IPS-20b (cell line): ENCODE measurements around the gene TDP1.
A peak's percentile ranks its signal among the peaks of the same experiment; 100 is the strongest.

ENCODE experiments used
- H3K27ac ChIP-seq: one replicate; pipeline ENCODE4 v1.5.1; 2013; ENCODE audit warnings: low read length
- H3K27me3 ChIP-seq: 2 replicates; pipeline ENCODE4 v1.6.1; 2013; ENCODE audit warnings: mild to moderate bottlenecking, low read length, inconsistent platforms; ENCODE audit not compliant: insufficient read depth
- H3K36me3 ChIP-seq: 2 replicates; pipeline ENCODE4 v1.6.1; 2013; ENCODE audit warnings: low read depth, mild to moderate bottlenecking, inconsistent platforms, low read length, moderate library complexity; ENCODE audit not compliant: insufficient read depth
- H3K4me1 ChIP-seq: 2 replicates; pipeline ENCODE4 v1.6.1; 2013; ENCODE audit warnings: mild to moderate bottlenecking, control low read depth, inconsistent platforms, low read length, moderate library complexity; ENCODE audit not compliant: insufficient read depth
- H3K4me3 ChIP-seq: 2 replicates; pipeline ENCODE4 v1.5.1; 2013; ENCODE audit warnings: mild to moderate bottlenecking, low read length, inconsistent platforms
- H3K9ac ChIP-seq: 2 replicates; pipeline ENCODE4 v1.6.1; 2013; ENCODE audit warnings: low read depth, mild to moderate bottlenecking, inconsistent platforms, low read length, moderate library complexity
- H3K9me3 ChIP-seq: 2 replicates; pipeline ENCODE4 v1.6.1; 2013; ENCODE audit warnings: mild to moderate bottlenecking, low read depth, low read length, inconsistent platforms; ENCODE audit not compliant: insufficient read depth

TDP1 gene

GRCh38 chr14:89955745-89956660 lies at the start of gene TDP1:
TDP1 (plus strand) TSS chr14:89955927; CDS start chr14:89963115, 7,188 bp downstream.
- no peaks in the 10 kb centered on the region for H3K9me3 ChIP-seq

GRCh38 chr14:89906000-89906399 lies 49.7 kb upstream of the TDP1 start:
- no peaks in the 10 kb centered on the region for H3K9me3 ChIP-seq
- H3K4me3 ChIP-seq = no peak overlapping the region
- no peaks in the 10 kb centered on the region for H3K36me3 ChIP-seq
- H3K4me1 ChIP-seq = peaks cover 12% of the 10 kb centered on the region
- no peak overlapping the region for H3K9ac ChIP-seq
- H3K27me3 ChIP-seq = peaks cover 4% of the 10 kb centered on the region; the same call in 1 of the 2 replicates
- no peak overlapping the region for H3K27ac ChIP-seq

More at GRCh38 chr14:89955745-89956660, at the start of gene TDP1:
- H3K36me3 ChIP-seq = 0 out of 2 replicates have a peak, but pooled peaks cover 11% of the 10 kb centered on the region
- peak within 1 kb of the TSS; percentile 82 for H3K9ac ChIP-seq
- H3K4me1 ChIP-seq = peaks cover 12% of the 10 kb centered on the region; the same call in 1 of the 2 replicates
- no peaks in the 10 kb centered on the region for H3K27me3 ChIP-seq
- H3K27ac ChIP-seq = no peak within 1 kb of the TSS
- H3K4me3 ChIP-seq = peak within 1 kb of the TSS; percentile 86

- H3K36me3 ChIP-seq = no peaks in the 10 kb centered on the region
- H3K27me3 ChIP-seq = peaks cover 4% of the 10 kb centered on the region; the same call in 1 of the 2 replicates
- no peak overlapping the region for H3K4me3 ChIP-seq
- H3K27ac ChIP-seq = no peak overlapping the region
- peaks cover 24% of the 10 kb centered on the region for H3K4me1 ChIP-seq
- no peak overlapping the region for H3K9ac ChIP-seq
- H3K9me3 ChIP-seq = no peaks in the 10 kb centered on the region
These were observed 48.1 kb upstream of the TDP1 start for GRCh38 chr14:89907655-89908054.

GRCh38 chr14:89908712-89909450 lies 46.8 kb upstream of the TDP1 start:
- Histone ChIP-seq H3K9me3 (no peaks in the 10 kb centered on the region), H3K27me3 (peaks cover 4% of the 10 kb centered on the region; the same call in 1 of the 2 replicates), H3K27ac (no peak overlapping the region), H3K9ac (no peak overlapping the region), H3K36me3 (no peaks in the 10 kb centered on the region), H3K4me3 (no peak overlapping the region), H3K4me1 (peaks cover 32% of the 10 kb centered on the region)

GRCh38 chr14:89909586-89909985 lies 46.1 kb upstream of the TDP1 start:
- Histone ChIP-seq H3K4me3 (no peak overlapping the region), H3K27ac (no peak overlapping the region), H3K4me1 (peaks cover 32% of the 10 kb centered on the region), H3K27me3 (peaks cover 4% of the 10 kb centered on the region; the same call in 1 of the 2 replicates), H3K9ac (no peak overlapping the region), H3K36me3 (no peaks in the 10 kb centered on the region), H3K9me3 (no peaks in the 10 kb centered on the region)

- H3K4me3 ChIP-seq = peak overlapping the region; percentile 39; the same call in 1 of the 2 replicates
- no peak overlapping the region for H3K27ac ChIP-seq
- peak overlapping the region; percentile 45; the same call in 1 of the 2 replicates for H3K9ac ChIP-seq
- peaks cover 32% of the 10 kb centered on the region for H3K4me1 ChIP-seq
- peaks cover 4% of the 10 kb centered on the region; the same call in 1 of the 2 replicates for H3K27me3 ChIP-seq
- no peaks in the 10 kb centered on the region for H3K36me3 ChIP-seq
- H3K9me3 ChIP-seq = no peaks in the 10 kb centered on the region
These were observed 45.1 kb upstream of the TDP1 start for GRCh38 chr14:89910691-89911009.

- no peak overlapping the region for H3K27ac ChIP-seq
- H3K27me3 ChIP-seq = peaks cover 4% of the 10 kb centered on the region; the same call in 1 of the 2 replicates
- peak overlapping the region; percentile 45; the same call in 1 of the 2 replicates for H3K9ac ChIP-seq
- peak overlapping the region; percentile 39; the same call in 1 of the 2 replicates for H3K4me3 ChIP-seq
- no peaks in the 10 kb centered on the region for H3K36me3 ChIP-seq
- peaks cover 32% of the 10 kb centered on the region for H3K4me1 ChIP-seq
- no peaks in the 10 kb centered on the region for H3K9me3 ChIP-seq
These were observed 44.5 kb upstream of the TDP1 start for GRCh38 chr14:89911010-89911919.

GRCh38 chr14:89912221-89912620 lies 43.5 kb upstream of the TDP1 start:
- no peaks in the 10 kb centered on the region for H3K36me3 ChIP-seq
- H3K27ac ChIP-seq = no peak overlapping the region
- peak overlapping the region; percentile 33; the same call in 1 of the 2 replicates for H3K9ac ChIP-seq
- H3K4me1 ChIP-seq = peaks cover 32% of the 10 kb centered on the region
- no peaks in the 10 kb centered on the region for H3K9me3 ChIP-seq
- H3K27me3 ChIP-seq = peaks cover 4% of the 10 kb centered on the region; the same call in 1 of the 2 replicates
- no peak overlapping the region for H3K4me3 ChIP-seq

GRCh38 chr14:89912667-89913211 lies 43.0 kb upstream of the TDP1 start:
- peaks cover 32% of the 10 kb centered on the region for H3K4me1 ChIP-seq
- H3K36me3 ChIP-seq = no peaks in the 10 kb centered on the region
- H3K9me3 ChIP-seq = no peaks in the 10 kb centered on the region
- peak overlapping the region; percentile 33; the same call in 1 of the 2 replicates for H3K9ac ChIP-seq
- peaks cover 4% of the 10 kb centered on the region; the same call in 1 of the 2 replicates for H3K27me3 ChIP-seq
- no peak overlapping the region for H3K27ac ChIP-seq
- no peak overlapping the region for H3K4me3 ChIP-seq

GRCh38 chr14:89915114-89915878 lies 40.4 kb upstream of the TDP1 start:
- Histone ChIP-seq H3K36me3 (no peaks in the 10 kb centered on the region), H3K9me3 (no peaks in the 10 kb centered on the region), H3K9ac (no peak overlapping the region), H3K27me3 (no peaks in the 10 kb centered on the region), H3K4me1 (peaks cover 27% of the 10 kb centered on the region), H3K4me3 (no peak overlapping the region), H3K27ac (no peak overlapping the region)
